Esophagus squamous epithelium (tissue), 5 donors: ENCODE results near the gene ZNF433. TPM values are rescaled to one million over a fixed set of nuclear protein-coding genes. Genes with fewer than 3 reads are reported as not detected.

Source experiments
- DNase-seq: peaks from one replicate; lab custom pipeline; 2025; lab: John Stamatoyannopoulos, UW
- H3K27ac ChIP-seq, 4 donors: fragments of 200-600 bp; sonication (generic); one replicate each; pipeline ENCODE4 v1.5.1; 2016 to 2019; ENCODE audit warnings: mild to moderate bottlenecking in 1 of 4
- H3K27me3 ChIP-seq, 4 donors: fragments of 200-600 bp; sonication (generic); 1 replicate in 3 of 4; 2 replicates in 1 of 4; pipeline versions ENCODE4 v1.5.1 to v1.6.0; 2017 to 2021; ENCODE audit warnings: antibody characterized with exemption in 1 of 4
- H3K36me3 ChIP-seq, 3 donors: fragments of 200-600 bp; sonication (generic); one replicate each; pipeline ENCODE4 v1.5.1; 2016 to 2019
- H3K4me1 ChIP-seq, 3 donors: fragments of 200-600 bp; sonication (generic); one replicate each; pipeline ENCODE4 v1.5.1; 2017 to 2019
- H3K4me3 ChIP-seq, 4 donors: fragments of 200-600 bp; sonication (generic); 1 replicate in 3 of 4; 2 replicates in 1 of 4; pipeline ENCODE4 v1.5.1; 2016 to 2019; ENCODE audit warnings: mild to moderate bottlenecking in 2 of 4, moderate library complexity in 1 of 4
- H3K9me3 ChIP-seq, 3 donors: fragments of 200-600 bp; sonication (generic); one replicate each; pipeline ENCODE4 v1.5.1; 2016 to 2019
- CTCF ChIP-seq, 6 experiments: fragments of 450-650 bp in 4 of 6; fragments of 200-600 bp in 2 of 6; sonication (generic) in 2 of 6; IDR thresholded peaks; one replicate each; pipeline ENCODE4 v1.5.1; 2016 to 2019; ENCODE audit warnings: antibody characterized with exemption in 6 of 6, mild to moderate bottlenecking in 4 of 6, moderate library complexity in 4 of 6
- POLR2A ChIP-seq, 4 donors: fragments of 450-650 bp; IDR thresholded peaks; one replicate each; pipeline ENCODE4 v1.6.1; 2017; ENCODE audit warnings: antibody characterized with exemption in 4 of 4, mild to moderate bottlenecking in 4 of 4, moderate library complexity in 3 of 4
- WGBS, 2 donors: methylation state at CpG; one replicate each; pipeline ENCODE4 v1.1.5; 2018; 5-methylcytosine and 5-hydroxymethylcytosine counted together
- intact Hi-C: fragments of 100-400 bp; cut with DNase I; formaldehyde crosslinking; loops from one replicate; pipeline ENCODE4 v1.15.0; 2022
- total RNA-seq, 4 donors: library from RNA; depleted of rRNA; stranded (reverse); fragments of >200 nt; gene quantifications; one replicate each; pipeline ENCODE4 v1.1.0, GENCODE V29; 2016
- donor health status: DM: yes; HTN: yes; CAD: no.

Gene ZNF433
- total RNA-seq, 4 donors from 2014 or later = 4.5 to 21.0 (median 5.6) TPM

- intact Hi-C loops = loop anchor here (5.0 kb wide), 1 partner anchor 67 kb away; no protein-coding TSS in a partner anchor
- H3K4me1 ChIP-seq = peaks cover 0 to 30% (median 4%) of the 10 kb centered on the region in 3 donors
- peak overlapping the region in 3 of 4 donors; percentile 81 to 95 (median 86) for H3K4me3 ChIP-seq
- H3K9me3 ChIP-seq = no peaks in the 10 kb centered on the region
- TF ChIP-seq CTCF (IDR thresholded peaks at IDR 0.05) (no peak), POLR2A (IDR thresholded peaks at IDR 0.05) (no peak)
- H3K36me3 ChIP-seq = no peaks in the 10 kb centered on the region
- peak overlapping the region in 3 of 4 donors; percentile 79 to 92 (median 88) for H3K27ac ChIP-seq
- DNase-seq = no peak
- 68% methylated on average over 9 of the region's 9 CpGs for WGBS, 2 donors
- no peaks in the 10 kb centered on the region for H3K27me3 ChIP-seq
Observed at GRCh38 chr19:11989112-11989456, 46.4 kb downstream of the ZNF433 start.

DNA sequence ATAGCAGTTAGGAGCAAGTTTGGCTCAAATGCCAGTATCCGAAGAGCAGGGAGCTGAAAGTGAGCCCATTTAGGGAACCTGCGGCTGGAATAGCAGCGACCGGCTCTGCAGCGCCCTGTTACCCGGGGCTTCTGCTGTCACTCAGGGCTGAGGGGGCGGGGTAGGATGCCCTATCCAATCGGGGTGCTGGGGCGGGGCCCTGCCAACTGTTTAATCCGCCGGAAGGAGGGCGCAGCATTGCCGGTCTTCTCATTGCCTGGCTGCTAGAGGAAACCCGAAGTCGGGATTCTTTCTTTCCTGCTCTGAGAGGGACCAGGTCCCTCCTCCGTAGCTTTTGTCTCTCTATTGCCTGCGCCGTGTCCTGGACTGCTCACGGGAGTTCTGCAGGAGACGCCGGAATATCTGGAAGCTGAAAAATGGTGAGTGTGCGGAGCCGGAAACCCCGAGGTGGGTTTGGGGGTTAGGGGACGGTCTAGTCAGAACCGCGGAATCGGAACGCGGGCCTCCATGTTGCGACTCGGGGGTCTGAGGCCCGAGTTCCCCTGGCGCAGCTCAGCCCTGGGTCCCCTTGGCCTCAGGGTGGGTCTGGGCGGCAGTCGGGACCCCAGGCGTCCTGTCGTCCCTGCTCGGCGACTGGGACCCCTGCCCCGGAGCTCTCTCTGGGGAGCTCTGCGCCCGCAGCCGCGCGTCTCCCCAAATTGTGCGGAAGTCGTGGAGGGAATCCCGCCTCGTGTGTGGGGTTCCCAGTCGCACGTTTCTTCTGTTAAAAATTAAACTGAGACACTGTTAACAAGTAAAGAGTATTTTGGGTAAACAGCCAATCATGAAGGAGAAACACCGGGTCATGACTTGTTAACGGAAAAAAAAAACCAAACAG is 47.8 kb downstream of the ZNF433 start:
- no peaks in the 10 kb centered on the region for H3K27me3 ChIP-seq
- H3K4me3 ChIP-seq = peak overlapping the region; percentile 68 to 95 (median 84)
- DNase-seq = peak; percentile 79
- H3K4me1 ChIP-seq = peaks cover 0 to 26% (median 0%) of the 10 kb centered on the region in 3 donors
- peak in 2 of 4 donors; percentile 71 to 82 for TF ChIP-seq POLR2A (IDR thresholded peaks at IDR 0.05)
- peak in 2 of 6 experiments; percentile 2 to 19 for TF ChIP-seq CTCF (IDR thresholded peaks at IDR 0.05)
- H3K36me3 ChIP-seq = no peaks in the 10 kb centered on the region
- 0 to 1% methylated on average over 3 to 18 of the region's 54 CpGs for WGBS, 2 donors
- peak overlapping the region; percentile 79 to 93 (median 90) for H3K27ac ChIP-seq
- peaks cover 0 to 6% (median under 1%) of the 10 kb centered on the region in 3 donors for H3K9me3 ChIP-seq
- intact Hi-C loops = loop anchor here (5.0 kb wide), 1 partner anchor 65 kb away; no protein-coding TSS in a partner anchor

DNA sequence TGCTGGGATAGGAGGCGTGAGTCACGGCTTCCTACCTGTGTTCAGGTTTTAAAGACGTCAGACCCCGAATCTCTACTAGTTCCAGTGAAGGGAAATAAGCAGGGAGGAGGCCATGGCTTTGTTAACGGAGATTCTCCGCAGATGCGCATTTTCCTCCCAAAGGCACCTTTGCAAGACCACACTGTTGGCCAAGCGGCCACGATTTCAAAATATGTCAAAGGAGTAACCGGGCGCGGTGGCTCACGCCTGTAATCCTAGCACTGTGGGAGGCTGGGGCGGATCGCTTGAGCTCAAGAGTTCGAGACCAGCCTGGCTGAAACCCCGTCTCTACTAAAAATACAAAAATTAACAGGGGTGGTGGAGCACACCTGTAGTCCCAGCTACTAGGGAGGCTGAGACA is 48.7 kb downstream of the ZNF433 start:
- no peaks in the 10 kb centered on the region for H3K36me3 ChIP-seq
- intact Hi-C loops = loop anchor here (5.0 kb wide), 1 partner anchor 64 kb away; no protein-coding TSS in a partner anchor
- no peak for DNase-seq
- no peaks in the 10 kb centered on the region for H3K27me3 ChIP-seq
- no peak for TF ChIP-seq CTCF (IDR thresholded peaks at IDR 0.05)
- no peak for TF ChIP-seq POLR2A (IDR thresholded peaks at IDR 0.05)
- H3K27ac ChIP-seq = no peak overlapping the region
- H3K4me1 ChIP-seq = peaks cover 0 to 26% (median 0%) of the 10 kb centered on the region in 3 donors
- H3K4me3 ChIP-seq = no peak overlapping the region
- 85 to 90% methylated on average over 16 of the region's 17 CpGs for WGBS, 2 donors
- peaks cover 0 to 15% (median 10%) of the 10 kb centered on the region in 3 donors for H3K9me3 ChIP-seq

DNA sequence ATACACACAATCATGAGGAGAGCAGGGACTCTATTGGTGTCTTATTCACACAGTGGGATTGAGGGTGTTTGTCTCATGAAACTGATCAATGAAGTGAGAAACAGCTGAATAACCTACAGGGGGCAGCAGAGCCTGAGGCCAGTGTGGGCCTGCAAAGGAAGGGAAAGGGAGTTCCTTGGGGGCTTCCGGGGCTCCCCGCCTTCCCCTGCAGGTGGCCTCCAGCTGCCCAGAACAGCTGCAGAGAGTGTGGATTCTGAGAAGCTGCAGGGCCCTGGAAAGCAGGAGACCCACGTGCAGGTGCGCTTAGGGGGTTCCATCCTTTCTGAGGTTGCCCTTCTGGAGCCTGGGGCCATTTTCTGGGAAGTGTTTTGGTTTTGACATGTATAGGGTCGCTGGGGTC is 50.5 kb downstream of the ZNF433 start:
- no peak for DNase-seq
- 22 to 36% methylated on average over 4 to 5 of the region's 5 CpGs for WGBS, 2 donors
- Histone ChIP-seq H3K9me3 (peaks cover 0 to 33% (median 27%) of the 10 kb centered on the region in 3 donors), H3K36me3 (no peaks in the 10 kb centered on the region), H3K27ac (no peak overlapping the region), H3K4me3 (no peak overlapping the region), H3K4me1 (peaks cover 0 to 26% (median 0%) of the 10 kb centered on the region in 3 donors), H3K27me3 (no peaks in the 10 kb centered on the region)
- TF ChIP-seq CTCF (IDR thresholded peaks at IDR 0.05) (no peak), POLR2A (IDR thresholded peaks at IDR 0.05) (no peak)
- intact Hi-C loops = loop anchor here (5.0 kb wide), 1 partner anchor 63 kb away; no protein-coding TSS in a partner anchor

- no peak for DNase-seq
- no peak for TF ChIP-seq POLR2A (IDR thresholded peaks at IDR 0.05)
- no peak for TF ChIP-seq CTCF (IDR thresholded peaks at IDR 0.05)
- Histone ChIP-seq H3K36me3 (peaks cover 0 to 23% (median 5%) of the 10 kb centered on the region in 3 donors), H3K9me3 (peaks cover 7 to 57% (median 51%) of the 10 kb centered on the region in 3 donors), H3K4me3 (no peak overlapping the region), H3K27me3 (no peaks in the 10 kb centered on the region), H3K27ac (no peak overlapping the region), H3K4me1 (peaks cover 0 to 7% (median 0%) of the 10 kb centered on the region in 3 donors)
- intact Hi-C loops = no loop called here
- WGBS, 2 donors = 73 to 83% methylated on average over 4 of the region's 4 CpGs
Observed at GRCh38 chr19:11982526-11982925, 53.0 kb downstream of the ZNF433 start.
